ENCODE results near the gene ACP7.

The ACP7 gene

GRCh38 chr19:39103151-39103550 lies 19.0 kb downstream of the ACP7 start:
- no peak overlapping the region for H3K4me2 ChIP-seq (ENCODE audit: low read depth, low read length, poor library complexity, severe bottlenecking)
- no peaks in the 10 kb centered on the region for H3K36me3 ChIP-seq (ENCODE audit: low read length)
- no peak overlapping the region for H3K4me3 ChIP-seq (ENCODE audit: insufficient read depth, low read length, poor library complexity, severe bottlenecking)
- H3F3A ChIP-seq (ENCODE audit: insufficient read depth), result no peaks in the 10 kb centered on the region
- H3K9me2 ChIP-seq (replicated peaks; ENCODE audit: insufficient read depth, low read length), result no peaks in the 10 kb centered on the region
- H3K9me3 ChIP-seq (ENCODE audit: insufficient read depth, low read length), result no peaks in the 10 kb centered on the region
- TF ChIP-seq, protein P1, sequence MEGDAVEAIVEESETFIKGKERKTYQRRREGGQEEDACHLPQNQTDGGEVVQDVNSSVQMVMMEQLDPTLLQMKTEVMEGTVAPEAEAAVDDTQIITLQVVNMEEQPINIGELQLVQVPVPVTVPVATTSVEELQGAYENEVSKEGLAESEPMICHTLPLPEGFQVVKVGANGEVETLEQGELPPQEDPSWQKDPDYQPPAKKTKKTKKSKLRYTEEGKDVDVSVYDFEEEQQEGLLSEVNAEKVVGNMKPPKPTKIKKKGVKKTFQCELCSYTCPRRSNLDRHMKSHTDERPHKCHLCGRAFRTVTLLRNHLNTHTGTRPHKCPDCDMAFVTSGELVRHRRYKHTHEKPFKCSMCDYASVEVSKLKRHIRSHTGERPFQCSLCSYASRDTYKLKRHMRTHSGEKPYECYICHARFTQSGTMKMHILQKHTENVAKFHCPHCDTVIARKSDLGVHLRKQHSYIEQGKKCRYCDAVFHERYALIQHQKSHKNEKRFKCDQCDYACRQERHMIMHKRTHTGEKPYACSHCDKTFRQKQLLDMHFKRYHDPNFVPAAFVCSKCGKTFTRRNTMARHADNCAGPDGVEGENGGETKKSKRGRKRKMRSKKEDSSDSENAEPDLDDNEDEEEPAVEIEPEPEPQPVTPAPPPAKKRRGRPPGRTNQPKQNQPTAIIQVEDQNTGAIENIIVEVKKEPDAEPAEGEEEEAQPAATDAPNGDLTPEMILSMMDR (IDR thresholded peaks at IDR 0.05; ENCODE audit: insufficient read depth, low read length, poor library complexity, severe bottlenecking), result no peak
- no peak for TF ChIP-seq EZH2phosphoT487 (conservative IDR thresholded peaks at IDR 0.05; ENCODE audit: low read length)
- H3K79me2 ChIP-seq (ENCODE audit: insufficient read depth, low read length), result no peaks in the 10 kb centered on the region
- H3K27me3 ChIP-seq (ENCODE audit: low read length), result no peaks in the 10 kb centered on the region
- H4K20me1 ChIP-seq (ENCODE audit: low read depth, low read length), result no peaks in the 10 kb centered on the region
- H3K9ac ChIP-seq (ENCODE audit: low read length), result no peak overlapping the region
- no peak overlapping the region for H3K27ac ChIP-seq (ENCODE audit: low read depth, low read length)
- H2AFZ ChIP-seq (ENCODE audit: low read depth, low read length, severe bottlenecking), result no peak overlapping the region

DNA sequence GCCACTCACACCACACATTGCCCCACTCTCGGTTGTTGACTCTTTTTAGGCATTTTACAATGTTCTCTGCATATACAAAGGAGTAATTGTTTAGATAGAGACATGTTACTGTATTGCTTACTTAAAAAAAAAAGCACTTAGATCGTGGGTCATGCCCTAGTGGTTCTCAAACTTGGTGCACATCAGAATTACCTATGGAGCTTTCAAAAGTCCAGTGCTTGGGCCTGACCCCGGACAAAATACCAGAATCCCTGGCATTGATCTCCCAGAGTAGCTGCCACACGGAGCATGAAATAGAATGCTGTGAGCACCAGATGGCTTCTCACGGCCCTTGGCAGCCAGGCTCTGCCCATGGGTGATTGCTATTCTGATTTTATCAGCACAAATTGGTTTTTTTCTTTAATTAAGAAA lies 20.0 kb downstream of the ACP7 start:
- Histone ChIP-seq H3K9me3 (ENCODE audit: insufficient read depth, low read length) (no peaks in the 10 kb centered on the region), H3K79me2 (ENCODE audit: insufficient read depth, low read length) (no peaks in the 10 kb centered on the region), H2AFZ (ENCODE audit: low read depth, low read length, severe bottlenecking) (no peak overlapping the region), H3K4me3 (ENCODE audit: insufficient read depth, low read length, poor library complexity, severe bottlenecking) (no peak overlapping the region), H3K27ac (ENCODE audit: low read depth, low read length) (no peak overlapping the region), H3K9ac (ENCODE audit: low read length) (no peak overlapping the region), H3K4me2 (ENCODE audit: low read depth, low read length, poor library complexity, severe bottlenecking) (no peak overlapping the region), H3F3A (ENCODE audit: insufficient read depth) (no peaks in the 10 kb centered on the region), H3K27me3 (ENCODE audit: low read length) (no peaks in the 10 kb centered on the region), H4K20me1 (ENCODE audit: low read depth, low read length) (no peaks in the 10 kb centered on the region), H3K36me3 (ENCODE audit: low read length) (no peaks in the 10 kb centered on the region), H3K9me2 (replicated peaks; ENCODE audit: insufficient read depth, low read length) (no peaks in the 10 kb centered on the region)
- TF ChIP-seq EZH2phosphoT487 (conservative IDR thresholded peaks at IDR 0.05; ENCODE audit: low read length), result no peak
- TF ChIP-seq, protein P1 (IDR thresholded peaks at IDR 0.05; ENCODE audit: insufficient read depth, low read length, poor library complexity, severe bottlenecking), result no peak

DNA sequence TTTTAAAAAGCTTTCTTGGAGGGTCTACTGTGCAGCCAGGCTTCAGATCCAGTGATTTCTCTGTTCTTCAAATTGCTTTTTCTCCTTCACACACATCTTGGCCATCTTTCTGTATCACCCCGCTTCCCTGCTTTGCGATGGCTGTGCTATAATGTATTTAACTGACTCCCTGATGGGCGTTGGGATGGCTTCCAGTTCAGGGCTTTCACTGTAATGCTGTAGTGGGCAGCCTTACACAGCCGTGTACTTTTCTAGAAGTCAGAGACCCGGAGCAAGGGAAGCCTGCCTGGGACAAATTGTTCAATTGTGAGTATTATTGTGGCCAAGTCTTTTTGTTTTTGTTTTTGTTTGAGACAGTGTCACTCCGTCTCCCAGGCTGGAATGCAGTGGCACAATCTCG lies 22.0 kb downstream of the ACP7 start:
- Histone ChIP-seq H3K27ac (ENCODE audit: low read depth, low read length) (no peak overlapping the region), H3K9ac (ENCODE audit: low read length) (no peak overlapping the region), H3K4me3 (ENCODE audit: insufficient read depth, low read length, poor library complexity, severe bottlenecking) (no peak overlapping the region), H3K27me3 (ENCODE audit: low read length) (no peaks in the 10 kb centered on the region), H3K4me2 (ENCODE audit: low read depth, low read length, poor library complexity, severe bottlenecking) (no peak overlapping the region), H3K79me2 (ENCODE audit: insufficient read depth, low read length) (no peaks in the 10 kb centered on the region), H3K9me2 (replicated peaks; ENCODE audit: insufficient read depth, low read length) (no peaks in the 10 kb centered on the region), H3F3A (ENCODE audit: insufficient read depth) (no peaks in the 10 kb centered on the region), H4K20me1 (ENCODE audit: low read depth, low read length) (no peaks in the 10 kb centered on the region), H3K9me3 (ENCODE audit: insufficient read depth, low read length) (no peaks in the 10 kb centered on the region), H3K36me3 (ENCODE audit: low read length) (no peaks in the 10 kb centered on the region), H2AFZ (ENCODE audit: low read depth, low read length, severe bottlenecking) (no peak overlapping the region)
- TF ChIP-seq, protein P1 (IDR thresholded peaks at IDR 0.05; ENCODE audit: insufficient read depth, low read length, poor library complexity, severe bottlenecking), result no peak
- TF ChIP-seq EZH2phosphoT487 (conservative IDR thresholded peaks at IDR 0.05; ENCODE audit: low read length), result no peak
